ENCODE measurements around the gene IL1R2. TPM values are rescaled to one million over a fixed set of nuclear protein-coding genes. Genes with fewer than 3 reads are reported as not detected.

Gene IL1R2
- total and polyA plus RNA-seq, 2 experiments from 2014 or later: not detected

DNA sequence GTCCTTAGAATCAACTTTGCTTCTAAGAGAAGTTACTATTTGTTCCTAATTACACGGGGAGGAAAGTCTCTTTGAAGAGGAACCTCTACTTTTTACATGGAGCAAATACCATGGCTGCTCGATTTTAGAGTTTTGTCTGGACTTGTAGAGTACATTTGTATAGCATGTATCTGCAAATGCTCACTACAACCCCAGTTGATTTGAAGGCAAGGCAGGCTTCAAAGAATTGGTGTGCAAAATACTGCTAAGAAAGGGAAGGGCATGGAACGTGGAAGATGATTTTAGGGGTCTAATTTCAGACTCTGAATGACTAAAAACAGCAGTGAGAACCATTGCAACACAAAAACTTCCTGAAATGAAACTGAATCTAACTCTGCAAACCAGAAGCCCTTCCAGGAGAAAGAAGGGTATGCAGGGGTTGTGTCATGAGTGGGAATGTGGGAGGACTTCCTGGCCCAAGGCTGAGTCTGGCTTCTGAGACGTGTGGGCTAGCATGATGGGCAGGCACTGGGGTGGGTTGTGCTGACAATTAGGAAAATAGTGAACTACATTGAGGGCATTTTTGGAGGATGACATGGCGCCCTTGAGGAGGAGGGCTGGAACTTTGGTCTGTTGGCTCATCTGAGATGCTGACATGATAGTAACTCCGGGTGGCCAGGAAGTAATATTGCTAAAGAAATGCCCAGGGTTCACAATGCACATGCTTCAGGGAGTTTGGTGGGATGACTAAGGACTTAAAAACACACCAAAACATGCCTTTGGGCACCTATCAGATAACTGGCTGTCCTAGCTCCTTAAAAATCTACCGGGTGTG lies 18.9 kb upstream of the IL1R2 start:
- H3K4me2 ChIP-seq: no peak overlapping the region
- no peak overlapping the region for H3K27ac Mint-ChIP-seq
- H3K36me3 ChIP-seq (ENCODE audit: insufficient read depth): peaks cover 12% of the 10 kb centered on the region; the same call in 1 of the 2 replicates
- no peaks in the 10 kb centered on the region for H3F3A ChIP-seq (replicated peaks; ENCODE audit: low read depth)
- no peaks in the 10 kb centered on the region for H3K27me3 ChIP-seq (ENCODE audit: insufficient read depth)
- H2AFZ ChIP-seq: no peak overlapping the region
- H3K4me1 Mint-ChIP-seq: peaks cover 41% of the 10 kb centered on the region
- H3K27ac ChIP-seq (ENCODE audit: low read depth): no peak overlapping the region
- peaks cover 43% of the 10 kb centered on the region for H3K36me3 Mint-ChIP-seq (ENCODE audit: low read depth)
- TF ChIP-seq STAT1 (IDR thresholded peaks at IDR 0.05; ENCODE audit: unreplicated experiment) (no peak), POLR2AphosphoS5 (IDR thresholded peaks at IDR 0.05; ENCODE audit: low read depth) (no peak), ZNF331 (CRISPR knock-in tag; IDR thresholded peaks at IDR 0.05; ENCODE audit: low read depth) (no peak), NANOG (IDR thresholded peaks at IDR 0.05; ENCODE audit: borderline replicate concordance) (no peak), ZNF114 (CRISPR knock-in tag; IDR thresholded peaks at IDR 0.05) (no peak), EZH2phosphoT487 (IDR thresholded peaks at IDR 0.05; ENCODE audit: unreplicated experiment) (no peak), CTCF (conservative IDR thresholded peaks at IDR 0.05; ENCODE audit: low read depth in 2 of 2) (no peak), JUNB (IDR thresholded peaks at IDR 0.05; ENCODE audit: unreplicated experiment) (no peak), ETS1 (IDR thresholded peaks at IDR 0.05) (no peak), EZH2 (IDR thresholded peaks at IDR 0.05; ENCODE audit: low read depth, unreplicated experiment) (no peak), CREB1 (CRISPR knock-in tag; IDR thresholded peaks at IDR 0.05; ENCODE audit: low read depth) (no peak)
- TF ChIP-seq, protein P1, sequence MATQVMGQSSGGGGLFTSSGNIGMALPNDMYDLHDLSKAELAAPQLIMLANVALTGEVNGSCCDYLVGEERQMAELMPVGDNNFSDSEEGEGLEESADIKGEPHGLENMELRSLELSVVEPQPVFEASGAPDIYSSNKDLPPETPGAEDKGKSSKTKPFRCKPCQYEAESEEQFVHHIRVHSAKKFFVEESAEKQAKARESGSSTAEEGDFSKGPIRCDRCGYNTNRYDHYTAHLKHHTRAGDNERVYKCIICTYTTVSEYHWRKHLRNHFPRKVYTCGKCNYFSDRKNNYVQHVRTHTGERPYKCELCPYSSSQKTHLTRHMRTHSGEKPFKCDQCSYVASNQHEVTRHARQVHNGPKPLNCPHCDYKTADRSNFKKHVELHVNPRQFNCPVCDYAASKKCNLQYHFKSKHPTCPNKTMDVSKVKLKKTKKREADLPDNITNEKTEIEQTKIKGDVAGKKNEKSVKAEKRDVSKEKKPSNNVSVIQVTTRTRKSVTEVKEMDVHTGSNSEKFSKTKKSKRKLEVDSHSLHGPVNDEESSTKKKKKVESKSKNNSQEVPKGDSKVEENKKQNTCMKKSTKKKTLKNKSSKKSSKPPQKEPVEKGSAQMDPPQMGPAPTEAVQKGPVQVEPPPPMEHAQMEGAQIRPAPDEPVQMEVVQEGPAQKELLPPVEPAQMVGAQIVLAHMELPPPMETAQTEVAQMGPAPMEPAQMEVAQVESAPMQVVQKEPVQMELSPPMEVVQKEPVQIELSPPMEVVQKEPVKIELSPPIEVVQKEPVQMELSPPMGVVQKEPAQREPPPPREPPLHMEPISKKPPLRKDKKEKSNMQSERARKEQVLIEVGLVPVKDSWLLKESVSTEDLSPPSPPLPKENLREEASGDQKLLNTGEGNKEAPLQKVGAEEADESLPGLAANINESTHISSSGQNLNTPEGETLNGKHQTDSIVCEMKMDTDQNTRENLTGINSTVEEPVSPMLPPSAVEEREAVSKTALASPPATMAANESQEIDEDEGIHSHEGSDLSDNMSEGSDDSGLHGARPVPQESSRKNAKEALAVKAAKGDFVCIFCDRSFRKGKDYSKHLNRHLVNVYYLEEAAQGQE (IDR thresholded peaks at IDR 0.05; ENCODE audit: unreplicated experiment): no peak
- TF ChIP-seq, protein P2, sequence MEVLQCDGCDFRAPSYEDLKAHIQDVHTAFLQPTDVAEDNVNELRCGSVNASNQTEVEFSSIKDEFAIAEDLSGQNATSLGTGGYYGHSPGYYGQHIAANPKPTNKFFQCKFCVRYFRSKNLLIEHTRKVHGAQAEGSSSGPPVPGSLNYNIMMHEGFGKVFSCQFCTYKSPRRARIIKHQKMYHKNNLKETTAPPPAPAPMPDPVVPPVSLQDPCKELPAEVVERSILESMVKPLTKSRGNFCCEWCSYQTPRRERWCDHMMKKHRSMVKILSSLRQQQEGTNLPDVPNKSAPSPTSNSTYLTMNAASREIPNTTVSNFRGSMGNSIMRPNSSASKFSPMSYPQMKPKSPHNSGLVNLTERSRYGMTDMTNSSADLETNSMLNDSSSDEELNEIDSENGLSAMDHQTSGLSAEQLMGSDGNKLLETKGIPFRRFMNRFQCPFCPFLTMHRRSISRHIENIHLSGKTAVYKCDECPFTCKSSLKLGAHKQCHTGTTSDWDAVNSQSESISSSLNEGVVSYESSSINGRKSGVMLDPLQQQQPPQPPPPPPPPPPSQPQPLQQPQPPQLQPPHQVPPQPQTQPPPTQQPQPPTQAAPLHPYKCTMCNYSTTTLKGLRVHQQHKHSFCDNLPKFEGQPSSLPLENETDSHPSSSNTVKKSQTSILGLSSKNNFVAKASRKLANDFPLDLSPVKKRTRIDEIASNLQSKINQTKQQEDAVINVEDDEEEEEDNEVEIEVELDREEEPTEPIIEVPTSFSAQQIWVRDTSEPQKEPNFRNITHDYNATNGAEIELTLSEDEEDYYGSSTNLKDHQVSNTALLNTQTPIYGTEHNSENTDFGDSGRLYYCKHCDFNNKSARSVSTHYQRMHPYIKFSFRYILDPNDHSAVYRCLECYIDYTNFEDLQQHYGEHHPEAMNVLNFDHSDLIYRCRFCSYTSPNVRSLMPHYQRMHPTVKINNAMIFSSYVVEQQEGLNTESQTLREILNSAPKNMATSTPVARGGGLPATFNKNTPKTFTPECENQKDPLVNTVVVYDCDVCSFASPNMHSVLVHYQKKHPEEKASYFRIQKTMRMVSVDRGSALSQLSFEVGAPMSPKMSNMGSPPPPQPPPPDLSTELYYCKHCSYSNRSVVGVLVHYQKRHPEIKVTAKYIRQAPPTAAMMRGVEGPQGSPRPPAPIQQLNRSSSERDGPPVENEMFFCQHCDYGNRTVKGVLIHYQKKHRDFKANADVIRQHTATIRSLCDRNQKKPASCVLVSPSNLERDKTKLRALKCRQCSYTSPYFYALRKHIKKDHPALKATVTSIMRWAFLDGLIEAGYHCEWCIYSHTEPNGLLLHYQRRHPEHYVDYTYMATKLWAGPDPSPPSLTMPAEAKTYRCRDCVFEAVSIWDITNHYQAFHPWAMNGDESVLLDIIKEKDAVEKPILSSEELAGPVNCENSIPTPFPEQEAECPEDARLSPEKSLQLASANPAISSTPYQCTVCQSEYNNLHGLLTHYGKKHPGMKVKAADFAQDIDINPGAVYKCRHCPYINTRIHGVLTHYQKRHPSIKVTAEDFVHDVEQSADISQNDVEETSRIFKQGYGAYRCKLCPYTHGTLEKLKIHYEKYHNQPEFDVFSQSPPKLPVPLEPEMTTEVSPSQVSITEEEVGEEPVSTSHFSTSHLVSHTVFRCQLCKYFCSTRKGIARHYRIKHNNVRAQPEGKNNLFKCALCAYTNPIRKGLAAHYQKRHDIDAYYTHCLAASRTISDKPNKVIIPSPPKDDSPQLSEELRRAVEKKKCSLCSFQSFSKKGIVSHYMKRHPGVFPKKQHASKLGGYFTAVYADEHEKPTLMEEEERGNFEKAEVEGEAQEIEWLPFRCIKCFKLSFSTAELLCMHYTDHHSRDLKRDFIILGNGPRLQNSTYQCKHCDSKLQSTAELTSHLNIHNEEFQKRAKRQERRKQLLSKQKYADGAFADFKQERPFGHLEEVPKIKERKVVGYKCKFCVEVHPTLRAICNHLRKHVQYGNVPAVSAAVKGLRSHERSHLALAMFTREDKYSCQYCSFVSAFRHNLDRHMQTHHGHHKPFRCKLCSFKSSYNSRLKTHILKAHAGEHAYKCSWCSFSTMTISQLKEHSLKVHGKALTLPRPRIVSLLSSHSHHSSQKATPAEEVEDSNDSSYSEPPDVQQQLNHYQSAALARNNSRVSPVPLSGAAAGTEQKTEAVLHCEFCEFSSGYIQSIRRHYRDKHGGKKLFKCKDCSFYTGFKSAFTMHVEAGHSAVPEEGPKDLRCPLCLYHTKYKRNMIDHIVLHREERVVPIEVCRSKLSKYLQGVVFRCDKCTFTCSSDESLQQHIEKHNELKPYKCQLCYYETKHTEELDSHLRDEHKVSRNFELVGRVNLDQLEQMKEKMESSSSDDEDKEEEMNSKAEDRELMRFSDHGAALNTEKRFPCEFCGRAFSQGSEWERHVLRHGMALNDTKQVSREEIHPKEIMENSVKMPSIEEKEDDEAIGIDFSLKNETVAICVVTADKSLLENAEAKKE (CRISPR knock-in tag; IDR thresholded peaks at IDR 0.05): no peak
- peaks cover 9% of the 10 kb centered on the region for H3K27me3 Mint-ChIP-seq (ENCODE audit: insufficient read depth, low read depth, poor library complexity)
- H4K20me1 ChIP-seq (replicated peaks; ENCODE audit: insufficient read depth): no peaks in the 10 kb centered on the region
- peaks cover 18% of the 10 kb centered on the region for H3K9me2 ChIP-seq (ENCODE audit: insufficient read depth)
- H3K4me3 Mint-ChIP-seq: no peak overlapping the region
- no peak overlapping the region for H3K4me3 ChIP-seq
- H3K79me2 ChIP-seq (replicated peaks; ENCODE audit: insufficient read depth): no peaks in the 10 kb centered on the region
- DNase-seq (ENCODE audit: low spot score) (no peak), ATAC-seq (no peak)
- H3K9me3 Mint-ChIP-seq: peaks cover 46% of the 10 kb centered on the region
- H3K4me1 ChIP-seq (ENCODE audit: insufficient read depth): peaks cover 22% of the 10 kb centered on the region

All from GM23338 (cell line).